CD4-positive, alpha-beta T cell treated with Interleukin-15 for 1 hour (primary cell): ENCODE measurements around the gene ZSCAN20.

Source experiments
- DNase-seq: peaks from one replicate; pipeline ENCODE4 v3.0.0-alpha.2; 2020

The ZSCAN20 gene

DNA sequence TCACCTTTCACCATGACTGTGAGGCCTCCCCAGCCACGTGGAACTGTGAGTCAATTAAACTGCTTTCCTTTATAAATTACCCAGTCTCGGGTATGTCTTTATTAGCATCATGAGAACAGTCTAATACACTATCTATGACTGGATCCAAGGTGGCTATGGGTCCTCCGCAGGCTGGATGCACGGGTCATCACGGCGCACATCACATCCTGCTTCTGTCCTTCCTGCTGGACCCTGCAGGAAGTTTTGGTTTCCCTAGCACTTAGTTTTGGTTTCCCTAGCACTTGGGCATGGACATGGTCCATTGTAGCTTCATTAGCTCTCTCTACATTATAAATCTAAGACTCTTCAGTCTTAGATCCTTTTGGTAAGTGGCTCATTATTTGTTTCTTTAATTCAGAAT lies 27.3 kb upstream of the ZSCAN20 start:
- DNase-seq, result no peak

DNA sequence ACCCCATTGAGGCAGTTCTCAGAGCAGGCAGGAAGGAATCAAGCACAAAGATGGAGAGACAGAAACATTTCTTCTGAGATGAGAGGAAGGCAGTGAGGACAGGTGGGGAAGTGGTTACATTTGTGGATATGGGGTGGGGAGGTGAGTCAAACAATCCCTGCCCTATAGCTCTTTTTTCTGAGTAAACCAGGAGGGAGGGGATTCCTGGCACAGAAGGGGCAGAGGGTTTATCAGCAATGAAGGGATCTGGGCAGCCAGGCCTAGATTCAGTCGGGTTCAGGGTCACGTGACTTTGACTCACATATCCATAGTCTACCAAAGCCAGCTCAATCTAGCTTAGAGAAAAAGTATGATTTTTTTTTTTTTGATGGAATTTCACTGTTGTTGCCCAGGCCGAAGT lies 25.9 kb upstream of the ZSCAN20 start:
- no peak for DNase-seq

DNA sequence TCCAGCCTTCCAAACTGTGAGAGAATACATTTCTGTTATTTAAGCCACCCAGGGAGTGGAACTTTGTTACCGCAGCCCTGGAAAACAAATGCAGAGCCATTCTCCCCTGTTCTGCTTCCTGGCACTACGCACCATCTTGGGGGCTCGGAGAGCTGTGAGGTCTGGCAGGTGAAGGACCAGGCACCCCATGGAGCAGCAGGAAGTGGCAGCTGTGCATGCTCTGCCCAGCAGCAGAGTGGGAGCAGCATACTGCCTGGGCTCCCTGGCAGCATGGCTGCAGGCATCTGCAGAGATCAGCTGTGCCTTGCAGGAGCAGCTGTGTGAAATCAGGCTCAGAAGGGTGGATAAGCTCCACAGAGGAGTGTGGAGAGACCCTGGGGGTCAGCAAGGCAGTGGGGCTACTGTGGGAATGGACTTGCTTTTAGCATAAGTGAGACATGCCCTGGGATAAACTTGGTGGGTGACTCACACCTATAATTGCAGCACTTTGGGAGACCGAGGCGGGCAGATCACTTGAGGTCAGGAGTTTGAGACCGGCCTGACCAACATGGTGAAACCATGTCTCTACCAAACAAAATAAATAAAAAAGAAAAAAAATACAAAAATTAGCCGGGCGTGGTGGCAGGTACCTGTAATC lies 17.7 kb upstream of the ZSCAN20 start:
- no peak for DNase-seq

DNA sequence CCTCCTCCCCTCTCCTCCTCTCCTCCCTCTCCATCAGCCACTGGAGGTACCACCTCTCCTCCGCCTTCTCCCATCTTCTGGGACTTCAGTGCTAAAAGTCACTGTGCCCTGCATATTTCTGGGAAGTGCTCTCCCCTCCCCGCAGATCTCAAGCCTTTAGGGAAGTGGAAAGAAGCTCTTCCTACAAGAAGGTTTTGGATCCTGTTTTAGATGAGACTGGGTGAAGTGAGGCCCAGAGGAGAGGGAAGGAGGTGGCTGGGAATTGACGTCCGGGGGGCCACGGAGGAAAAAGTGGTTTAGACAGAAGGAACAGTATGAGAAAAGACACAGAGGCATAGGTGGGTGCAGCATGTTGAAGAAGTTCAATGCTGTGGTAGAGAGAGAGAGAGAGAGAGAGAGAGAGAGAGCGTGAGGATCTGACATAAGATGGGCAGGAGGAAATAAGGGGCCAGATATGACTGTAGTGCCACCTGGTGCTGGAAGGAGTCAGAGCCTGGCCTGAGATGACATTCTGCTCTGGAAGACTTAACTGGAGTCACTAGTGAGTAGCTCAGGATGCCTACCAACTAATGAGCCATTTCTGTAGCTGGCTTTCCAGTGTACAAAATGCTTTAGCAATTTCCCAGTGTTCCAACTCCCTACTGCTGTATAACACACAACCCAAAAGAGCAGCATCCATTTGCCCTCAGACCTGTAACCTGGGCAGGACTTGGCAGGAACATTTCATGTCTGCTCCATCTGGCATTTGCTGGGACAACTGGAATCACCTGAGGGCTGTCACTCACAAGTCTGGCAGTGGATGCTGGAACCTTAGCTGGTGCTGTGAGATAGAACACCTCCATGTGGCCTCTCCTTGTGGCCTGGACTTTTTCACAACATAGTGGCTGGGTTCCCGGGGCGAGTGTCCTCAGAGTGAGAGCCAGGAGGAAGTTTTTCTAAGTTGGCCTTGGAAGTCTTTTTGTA lies 16.6 kb upstream of the ZSCAN20 start:
- DNase-seq, result peak; percentile 26

DNA sequence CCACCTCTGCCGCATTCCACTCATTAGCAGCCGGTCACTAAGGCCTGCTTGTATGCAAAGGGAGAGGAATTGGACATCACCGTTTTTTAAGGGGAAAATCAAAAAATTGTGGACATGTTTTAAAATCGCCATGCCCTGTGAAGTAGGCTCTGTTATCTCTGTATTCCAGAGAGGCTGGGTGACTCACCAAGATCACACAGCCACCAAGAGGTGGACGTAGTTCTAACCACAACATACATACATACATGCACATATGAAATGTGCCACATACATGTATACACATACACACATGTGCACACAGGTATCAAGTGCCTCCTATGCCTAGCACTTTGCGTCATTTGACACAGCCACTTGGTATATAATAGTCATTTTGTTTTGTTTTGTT lies 16.0 kb upstream of the ZSCAN20 start:
- DNase-seq, result no peak

DNA sequence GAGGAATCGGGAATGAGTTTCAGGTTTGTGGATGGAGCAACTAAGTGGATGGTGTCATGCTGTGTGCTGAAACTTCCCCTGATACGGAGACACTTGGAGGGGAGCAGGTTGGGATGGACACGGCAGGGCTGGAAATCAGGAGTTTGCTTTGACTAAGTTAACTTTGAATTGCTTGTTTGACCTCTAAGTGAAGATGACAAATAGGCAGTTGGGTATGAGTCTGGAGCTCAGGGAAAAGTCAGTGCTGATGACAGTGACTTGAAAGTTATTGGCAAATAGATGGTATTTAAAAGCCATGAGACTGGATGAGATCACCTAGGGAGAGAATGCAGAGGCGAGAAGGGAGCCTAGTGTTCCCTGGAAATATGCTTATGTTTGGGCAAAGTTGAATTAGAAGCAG lies 12.8 kb upstream of the ZSCAN20 start:
- no peak for DNase-seq

DNA sequence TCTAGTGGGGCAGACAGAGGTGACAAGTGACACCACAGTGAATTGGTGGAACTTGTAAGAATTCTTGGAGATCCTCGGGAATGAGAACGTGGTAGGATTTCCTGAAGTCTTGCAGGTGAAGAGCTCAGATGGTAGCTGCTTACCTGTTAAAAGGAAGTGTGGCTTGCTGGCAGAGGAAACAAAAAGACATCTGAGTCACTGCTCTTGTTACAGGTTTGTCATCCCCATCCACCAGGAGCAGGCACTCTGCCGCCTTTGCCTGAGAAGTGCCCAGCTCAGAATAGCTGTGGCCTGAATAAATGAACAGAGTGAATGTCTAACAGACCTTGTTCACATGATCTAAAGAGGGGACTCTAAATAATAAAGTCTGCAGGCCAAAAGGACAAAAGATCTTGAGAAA lies 12.3 kb upstream of the ZSCAN20 start:
- DNase-seq, result no peak

DNA sequence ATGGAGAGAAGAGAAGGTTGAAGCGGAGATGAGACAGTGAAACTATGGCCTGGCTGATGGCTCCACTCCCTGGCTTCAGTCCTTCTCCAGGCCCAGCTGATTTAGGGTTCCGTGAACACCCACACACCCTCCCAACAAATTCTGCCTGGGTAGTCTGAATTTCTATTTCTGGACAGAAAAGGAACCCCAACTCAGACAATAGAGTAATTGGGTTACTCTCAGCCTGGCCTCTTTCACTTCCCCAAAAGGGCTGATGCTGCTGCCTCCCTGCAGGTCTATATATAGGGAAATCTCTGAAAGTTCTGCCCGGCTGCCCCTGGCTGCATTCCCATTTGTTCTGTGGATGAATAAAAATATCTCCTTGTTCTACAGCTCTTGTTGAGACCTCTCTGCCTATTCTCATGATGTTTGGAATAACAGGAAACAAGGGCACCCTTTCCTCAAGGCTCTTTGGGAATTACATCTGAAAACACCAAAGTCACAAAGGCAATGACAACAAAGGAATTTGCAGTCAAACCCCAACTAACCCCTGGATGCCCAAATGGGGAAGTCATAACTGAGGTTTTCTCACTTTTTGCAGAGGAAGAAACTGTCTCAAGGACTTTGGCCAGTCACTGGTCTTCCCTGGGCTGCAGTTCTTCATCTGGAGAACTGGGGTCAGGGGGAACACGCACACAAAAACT lies 11.4 kb upstream of the ZSCAN20 start:
- peak; percentile 54 for DNase-seq

DNA sequence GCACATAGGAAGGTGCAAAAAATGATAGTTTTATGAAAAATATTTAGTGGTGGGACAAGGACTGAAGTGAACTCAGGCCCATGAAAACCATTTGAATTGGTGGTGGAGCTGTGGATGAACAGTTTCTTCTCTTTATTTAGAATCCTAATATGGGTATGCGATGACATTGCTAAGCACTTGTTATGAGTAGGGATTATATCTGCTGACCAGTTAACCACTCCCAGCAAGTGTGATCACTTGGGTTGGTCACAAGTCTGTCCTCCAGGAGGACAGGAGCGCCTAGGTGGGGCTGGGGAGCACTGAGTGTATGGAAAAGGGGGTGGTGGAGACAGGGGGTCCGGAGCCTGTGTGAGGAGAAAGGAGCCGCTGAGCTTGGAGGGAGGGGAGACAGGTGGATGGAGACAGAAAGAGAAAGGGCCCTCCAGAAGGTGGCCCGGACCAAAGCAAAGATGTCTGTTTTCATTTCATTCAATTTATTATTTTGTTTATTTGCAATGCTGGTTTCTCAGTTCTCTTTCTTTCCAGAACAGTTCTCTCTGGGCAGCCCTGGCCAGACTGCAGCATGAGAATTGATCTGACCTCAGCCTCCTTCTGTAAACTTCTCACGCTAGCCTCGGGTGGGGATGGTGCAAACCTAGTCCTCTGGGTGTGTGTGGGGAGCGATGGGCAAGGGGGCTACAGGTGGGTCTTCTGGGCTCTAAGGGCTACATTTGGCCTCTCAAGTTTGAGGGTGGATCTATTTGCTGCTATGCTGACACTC lies 9.9 kb upstream of the ZSCAN20 start:
- no peak for DNase-seq

DNA sequence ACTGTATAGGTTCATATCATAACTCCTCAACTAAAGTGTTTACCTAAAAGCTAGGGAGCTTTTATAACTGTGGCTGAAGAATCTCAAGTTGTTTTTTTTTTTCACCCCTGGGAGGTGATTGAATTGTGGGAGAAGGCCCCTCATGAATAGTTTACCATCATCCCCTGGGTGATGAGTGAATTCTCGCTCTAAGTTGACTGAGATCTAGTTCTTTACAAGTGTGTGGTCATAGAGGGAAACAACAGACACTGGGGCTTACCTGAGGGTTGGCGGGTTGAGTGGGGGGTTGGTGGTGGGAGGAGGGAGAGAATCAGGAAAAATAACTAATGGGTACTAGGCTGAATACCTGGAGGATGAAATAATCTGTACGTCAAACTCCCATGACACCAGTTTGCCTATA lies 7.9 kb upstream of the ZSCAN20 start:
- no peak for DNase-seq

DNA sequence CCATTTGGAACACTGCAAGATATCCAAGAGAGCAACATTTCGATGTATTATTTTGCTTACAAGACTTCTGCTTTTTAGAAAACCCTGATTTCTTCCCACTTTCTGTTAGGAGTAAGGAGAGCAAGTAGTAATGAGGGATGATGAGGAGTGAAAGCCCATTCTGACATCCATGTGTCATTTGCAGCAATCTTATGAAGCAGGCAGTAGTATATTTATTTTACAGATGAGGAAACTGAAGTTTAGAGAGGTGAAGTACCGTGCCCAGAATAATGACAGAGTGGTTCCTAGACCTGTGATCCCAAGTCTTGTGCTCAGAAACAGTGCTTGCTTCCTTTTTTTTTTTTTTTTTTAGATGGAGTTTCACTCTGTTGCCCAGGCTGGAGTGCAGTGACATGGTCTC lies 7.1 kb upstream of the ZSCAN20 start:
- DNase-seq, result no peak

DNA sequence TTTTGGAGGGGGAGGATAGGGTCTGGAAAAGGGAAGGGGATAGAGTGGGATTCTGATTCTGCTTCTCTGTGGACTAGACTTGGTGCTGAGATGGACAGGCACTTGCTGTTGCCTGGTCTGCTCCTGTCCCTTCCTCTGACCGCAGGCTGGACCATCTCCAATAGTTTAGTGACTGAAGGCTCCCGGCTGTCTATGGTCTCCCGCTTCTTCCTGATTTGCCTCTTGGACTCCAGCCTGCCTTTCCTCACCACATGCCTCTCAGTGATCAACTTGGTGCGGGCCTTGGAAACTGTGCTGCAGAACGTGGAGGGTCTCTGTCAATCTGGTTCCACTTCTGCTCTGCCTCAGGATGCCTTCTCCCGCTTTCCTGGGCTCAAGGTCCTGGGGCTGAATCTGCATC lies 6.3 kb upstream of the ZSCAN20 start:
- no peak for DNase-seq

DNA sequence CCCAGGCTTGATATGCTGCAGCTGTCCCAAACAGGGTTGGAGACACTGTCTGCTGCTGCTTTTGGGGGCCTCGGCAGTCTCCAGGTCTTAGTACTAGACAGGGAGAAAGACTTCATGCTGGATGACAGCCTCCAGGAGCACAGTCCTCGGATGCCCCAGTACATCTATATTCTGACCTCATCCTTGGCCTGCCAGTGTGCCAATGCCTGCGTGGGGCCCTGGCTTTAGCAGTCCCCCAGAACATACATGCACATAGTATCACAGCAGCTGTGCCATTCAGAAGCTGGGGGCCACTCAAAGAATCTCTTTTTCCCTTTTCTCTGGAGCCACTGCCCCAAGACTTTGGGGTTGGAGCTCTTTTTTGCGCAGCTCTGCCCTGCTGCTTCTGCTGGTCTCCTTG lies 4.4 kb upstream of the ZSCAN20 start:
- no peak for DNase-seq

DNA sequence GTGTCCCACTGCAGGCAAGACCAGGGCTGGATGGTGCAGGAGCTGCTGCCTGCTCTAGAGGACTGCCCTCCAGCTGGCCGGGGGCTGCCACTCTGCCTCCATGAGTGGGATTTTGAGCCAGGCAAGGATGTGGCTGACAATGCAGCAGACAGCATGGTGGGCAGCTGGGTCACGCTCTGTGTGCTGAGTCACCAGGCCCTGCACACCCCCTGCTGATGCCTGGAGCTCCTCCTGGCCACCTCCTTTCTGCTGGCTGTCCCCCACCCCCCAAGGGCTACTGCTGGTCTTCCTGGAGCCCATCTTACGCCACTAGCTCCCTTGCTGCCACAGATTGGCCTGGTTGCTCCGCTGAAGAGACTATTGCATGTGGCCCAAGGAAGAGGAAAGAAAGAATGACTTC lies 3.9 kb upstream of the ZSCAN20 start:
- DNase-seq, result no peak

DNA sequence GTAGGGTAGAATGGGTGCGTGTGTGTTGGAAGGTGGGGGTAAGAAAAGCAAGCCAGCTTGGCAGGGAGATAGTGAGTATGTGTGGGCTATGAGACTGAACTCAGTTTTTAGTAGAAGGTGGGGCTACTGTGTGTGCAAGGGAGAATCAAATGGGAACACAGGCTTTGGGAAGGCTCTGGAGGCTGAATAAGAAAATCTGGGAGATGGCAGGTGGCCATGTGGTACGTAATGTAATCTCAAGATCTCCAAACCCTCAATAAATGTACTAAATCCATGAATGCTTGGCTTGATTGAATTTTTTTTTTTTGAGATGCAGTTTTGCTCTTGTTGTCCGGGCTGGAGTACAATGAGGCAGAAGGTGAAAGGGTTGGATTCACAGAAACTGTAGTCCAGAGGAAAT lies 3.5 kb upstream of the ZSCAN20 start:
- no peak for DNase-seq

DNA sequence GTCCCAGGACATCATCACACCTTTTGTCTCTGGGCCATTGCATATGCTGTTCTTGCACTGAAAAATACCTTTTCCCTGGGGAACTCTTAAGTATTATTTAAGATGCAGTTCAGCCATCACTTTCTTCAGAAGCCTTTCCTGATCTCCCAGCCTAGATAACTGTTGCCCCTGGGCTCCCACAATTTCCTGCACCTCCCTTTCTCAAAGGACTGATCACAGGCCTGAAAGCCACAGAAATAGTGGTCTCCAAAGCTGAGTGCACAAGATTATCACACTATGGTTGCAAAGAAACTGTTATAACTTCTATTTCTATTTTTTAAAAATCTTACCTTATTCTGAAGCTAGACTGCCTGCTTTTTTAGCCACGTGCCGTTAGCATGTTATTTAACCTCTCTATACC lies 2.8 kb upstream of the ZSCAN20 start:
- DNase-seq, result no peak

DNA sequence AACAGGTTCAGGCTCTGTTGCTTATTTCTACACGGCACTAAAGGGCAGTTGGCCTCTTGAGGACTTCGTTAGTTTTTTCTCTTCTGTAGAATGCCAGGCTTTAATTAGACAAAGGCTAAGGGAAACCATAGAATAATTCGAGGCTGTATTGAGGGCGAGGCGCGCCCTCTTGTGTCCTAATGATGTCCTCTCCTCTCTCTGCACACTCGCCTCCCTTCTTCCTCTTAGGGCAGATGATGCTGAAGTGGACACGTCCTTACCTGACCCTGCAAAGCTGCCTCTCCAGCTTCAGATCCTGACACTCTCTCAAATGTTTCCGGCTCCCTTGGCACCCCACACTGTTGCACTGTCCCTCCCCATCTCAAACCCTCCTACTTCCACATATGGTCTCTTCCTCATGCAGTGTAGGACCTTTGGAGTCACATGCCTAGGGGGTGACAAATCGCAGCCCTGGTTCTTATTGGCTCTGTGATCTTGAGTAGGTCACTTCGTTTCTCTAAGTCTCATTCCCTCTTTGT lies 1.9 kb upstream of the ZSCAN20 start:
- DNase-seq, result peak; percentile 57

DNA sequence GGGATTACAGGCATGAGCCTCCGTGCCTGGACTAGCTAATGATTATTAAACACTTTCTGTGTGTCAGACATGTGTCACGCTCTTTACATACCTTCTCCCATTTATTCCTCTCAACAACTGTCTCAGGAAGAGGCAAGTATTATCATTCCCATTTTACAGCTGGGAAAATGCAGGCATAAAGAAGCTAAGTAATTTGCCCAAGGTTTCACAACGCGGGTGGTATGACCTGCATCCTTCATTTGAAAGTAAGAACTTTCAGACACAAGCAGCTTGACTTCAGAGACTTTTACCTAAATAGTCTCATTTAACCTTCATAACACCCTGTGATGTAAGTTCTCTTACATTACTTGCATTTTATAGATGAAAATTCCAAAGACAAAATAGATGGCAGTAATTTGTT lies 1.0 kb upstream of the ZSCAN20 start:
- DNase-seq, result no peak

DNA sequence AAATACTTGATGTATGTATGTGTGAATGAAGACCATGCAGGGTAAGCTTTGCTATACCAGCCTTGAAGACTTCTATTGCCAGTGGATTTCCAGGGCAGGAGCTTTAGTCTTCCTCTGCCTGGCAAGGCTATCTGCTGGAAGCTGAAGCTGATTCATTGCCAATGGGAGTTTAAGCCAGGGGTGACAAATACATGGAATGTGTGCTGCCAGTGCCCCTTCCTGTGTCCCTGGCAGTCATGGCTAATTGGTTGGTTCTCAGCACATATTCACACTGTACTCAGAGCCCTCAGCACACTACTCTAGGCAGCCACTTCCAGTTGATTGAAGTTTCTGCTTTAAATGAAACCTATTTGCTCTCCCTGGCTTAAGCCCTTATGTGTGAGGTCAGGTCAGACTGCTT lies 1.5 kb downstream of the ZSCAN20 start:
- DNase-seq, result no peak

DNA sequence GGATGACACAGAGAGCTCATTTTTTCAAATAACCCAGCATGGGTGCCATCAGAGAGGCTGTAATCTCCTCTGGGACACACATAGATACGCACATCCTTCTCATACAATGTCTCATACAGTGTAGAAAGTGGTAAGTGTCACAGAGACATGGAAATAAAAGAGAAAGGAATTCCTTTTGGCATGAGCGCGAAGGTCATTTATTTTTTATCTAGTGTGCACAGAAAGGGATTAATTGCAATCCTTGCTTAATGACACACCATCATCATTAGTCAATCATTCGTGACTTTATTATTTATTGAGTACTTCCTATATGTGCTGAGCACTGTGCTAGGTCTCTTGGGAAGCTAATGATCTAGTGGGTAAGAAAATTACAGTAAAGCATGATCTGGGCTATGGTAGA lies 5.0 kb downstream of the ZSCAN20 start:
- no peak for DNase-seq

DNA sequence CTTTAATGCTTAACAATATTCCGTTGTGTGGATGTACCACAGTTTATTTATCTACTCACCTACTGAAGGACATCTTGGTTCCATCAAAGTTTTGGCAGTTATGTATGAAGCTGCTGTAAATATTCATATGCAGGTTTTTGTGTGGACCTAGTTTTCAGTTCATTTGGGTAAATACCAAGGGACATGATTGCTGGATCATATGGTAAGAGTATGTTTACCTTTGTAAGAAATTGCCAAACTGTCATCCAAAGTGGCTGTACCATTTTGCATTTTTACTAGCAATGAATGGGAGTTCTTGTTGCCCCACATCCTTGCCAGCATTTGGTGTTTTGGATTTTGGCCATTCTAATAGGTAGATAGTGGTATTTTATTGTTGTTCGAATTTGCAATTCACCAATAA lies 10.0 kb downstream of the ZSCAN20 start:
- no peak for DNase-seq

DNA sequence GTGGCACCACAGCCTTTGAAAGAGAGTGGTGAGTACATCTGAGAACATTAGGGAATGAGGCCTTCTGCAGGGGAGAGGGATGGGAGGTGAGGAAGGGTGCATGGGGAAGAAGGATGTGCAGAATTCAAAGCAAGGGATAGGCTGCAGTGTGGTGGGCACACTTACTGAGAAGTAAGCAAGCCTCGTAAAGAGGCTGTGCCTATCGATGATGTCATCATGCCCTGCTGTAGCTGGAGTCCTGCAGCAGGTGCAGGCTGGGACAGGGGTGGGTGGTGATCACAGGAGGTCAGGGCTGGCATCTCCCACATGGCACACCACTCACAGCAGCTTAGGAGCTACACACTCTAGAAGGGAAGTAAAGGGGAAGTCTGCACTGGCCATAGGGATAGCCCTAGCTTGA lies 16.2 kb downstream of the ZSCAN20 start:
- DNase-seq, result no peak

DNA sequence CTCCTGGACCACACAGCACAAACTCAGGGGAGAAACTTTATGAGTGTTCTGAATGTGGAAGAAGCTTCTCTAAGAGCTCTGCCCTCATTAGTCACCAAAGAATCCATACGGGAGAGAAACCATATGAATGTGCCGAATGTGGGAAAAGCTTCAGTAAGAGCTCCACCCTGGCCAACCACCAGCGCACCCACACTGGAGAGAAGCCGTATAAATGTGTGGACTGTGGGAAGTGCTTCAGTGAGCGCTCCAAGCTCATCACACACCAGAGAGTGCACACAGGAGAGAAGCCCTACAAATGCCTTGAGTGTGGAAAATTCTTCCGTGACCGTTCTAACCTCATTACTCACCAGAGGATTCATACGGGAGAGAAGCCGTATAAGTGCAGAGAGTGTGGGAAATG lies 22.5 kb downstream of the ZSCAN20 start:
- DNase-seq, result no peak
